Loucy (cell line): ENCODE data around the gene MRPL12.

Experiments
- CTCF ChIP-seq: fragments of 200-600 bp; sonication (generic); conservative IDR thresholded peaks from 2 replicates; pipeline ENCODE4 v1.5.1; 2014; ENCODE audit warnings: mild to moderate bottlenecking, antibody characterized with exemption, low read length
- EZH2phosphoT487 ChIP-seq: fragments of 200-600 bp; IDR thresholded peaks from 2 replicates; pipeline ENCODE4 v1.6.1; 2018; ENCODE audit warnings: antibody characterized with exemption, mild to moderate bottlenecking, moderate library complexity, borderline replicate concordance

GRCh38 chr17:81695211-81695610 lies 8.0 kb upstream of the MRPL12 start:
- TF ChIP-seq CTCF (no peak), EZH2phosphoT487 (no peak)
